ENCODE results near the gene SYT12. TPM values are rescaled to one million over a fixed set of nuclear protein-coding genes. Genes with fewer than 3 reads are reported as not detected.
A peak's percentile ranks its signal among the peaks of the same experiment; 100 is the strongest.

Gene SYT12
- polyA plus RNA-seq, 3 donors = not detected

DNA sequence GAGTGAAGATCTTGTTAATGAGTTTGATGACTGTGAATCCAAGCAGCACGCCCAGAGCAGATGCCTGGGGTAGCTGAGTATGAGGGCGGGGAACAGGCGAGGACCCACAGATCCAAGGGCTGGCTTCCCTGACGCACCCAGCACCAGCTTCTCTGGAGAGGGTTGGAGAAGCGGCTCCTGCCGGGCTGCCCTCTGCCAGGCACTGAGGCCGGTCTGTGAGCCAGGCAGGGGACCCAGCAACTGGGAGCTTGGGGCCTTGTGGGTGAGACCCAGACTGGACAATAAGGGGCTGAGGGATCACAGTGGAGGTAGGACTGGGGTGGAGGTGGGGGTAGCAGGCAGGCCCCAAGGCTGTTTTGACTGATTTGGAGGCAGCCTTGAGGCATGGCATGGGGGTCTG is 8.6 kb upstream of the SYT12 start:
- Histone ChIP-seq H2AFZ (ENCODE audit: insufficient read depth, low read depth, low read length, poor library complexity, severe bottlenecking) (no peak overlapping the region), H3K27me3 (ENCODE audit: control insufficient read depth in 2 of 2, insufficient read depth in 2 of 2, low read length in 2 of 2) (no peaks in the 10 kb centered on the region), H3K4me1 (ENCODE audit: control insufficient read depth in 1 of 2, insufficient read depth in 2 of 2, low read length in 2 of 2) (no peaks in the 10 kb centered on the region), H3K9me3 (replicated peaks in 1 of 2; ENCODE audit: control insufficient read depth in 1 of 2, insufficient read depth in 1 of 2, low read length in 2 of 2) (no peaks in the 10 kb centered on the region), H3K9ac (ENCODE audit: insufficient read depth, low read length, poor library complexity, severe bottlenecking) (no peak overlapping the region), H3K36me3 (replicated peaks in 1 of 2; ENCODE audit: control insufficient read depth in 1 of 2, insufficient read depth in 2 of 2, low read length in 2 of 2) (no peaks in the 10 kb centered on the region), H3K79me2 (ENCODE audit: insufficient read depth, low read length) (no peaks in the 10 kb centered on the region), H3K4me3 (replicated peaks in 1 of 3; ENCODE audit: low read depth in 2 of 3, low read length in 3 of 3) (no peak overlapping the region), H4K20me1 (ENCODE audit: insufficient read depth, low read length) (no peaks in the 10 kb centered on the region), H3K27ac (ENCODE audit: low read depth in 1 of 2, low read length in 2 of 2) (no peak overlapping the region), H3K4me2 (replicated peaks; ENCODE audit: extremely low read depth, low read length, poor library complexity, severe bottlenecking) (no peak overlapping the region)
- TF ChIP-seq, protein P1, sequence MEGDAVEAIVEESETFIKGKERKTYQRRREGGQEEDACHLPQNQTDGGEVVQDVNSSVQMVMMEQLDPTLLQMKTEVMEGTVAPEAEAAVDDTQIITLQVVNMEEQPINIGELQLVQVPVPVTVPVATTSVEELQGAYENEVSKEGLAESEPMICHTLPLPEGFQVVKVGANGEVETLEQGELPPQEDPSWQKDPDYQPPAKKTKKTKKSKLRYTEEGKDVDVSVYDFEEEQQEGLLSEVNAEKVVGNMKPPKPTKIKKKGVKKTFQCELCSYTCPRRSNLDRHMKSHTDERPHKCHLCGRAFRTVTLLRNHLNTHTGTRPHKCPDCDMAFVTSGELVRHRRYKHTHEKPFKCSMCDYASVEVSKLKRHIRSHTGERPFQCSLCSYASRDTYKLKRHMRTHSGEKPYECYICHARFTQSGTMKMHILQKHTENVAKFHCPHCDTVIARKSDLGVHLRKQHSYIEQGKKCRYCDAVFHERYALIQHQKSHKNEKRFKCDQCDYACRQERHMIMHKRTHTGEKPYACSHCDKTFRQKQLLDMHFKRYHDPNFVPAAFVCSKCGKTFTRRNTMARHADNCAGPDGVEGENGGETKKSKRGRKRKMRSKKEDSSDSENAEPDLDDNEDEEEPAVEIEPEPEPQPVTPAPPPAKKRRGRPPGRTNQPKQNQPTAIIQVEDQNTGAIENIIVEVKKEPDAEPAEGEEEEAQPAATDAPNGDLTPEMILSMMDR (IDR thresholded peaks at IDR 0.05) = no peak
- over 99% methylated on average over 7 of the region's 7 CpGs for WGBS (ENCODE audit: insufficient coverage)
- Mint-ChIP-seq H3K4me3 (no peak overlapping the region), H3K36me3 (no peaks in the 10 kb centered on the region), H3K27ac (no peak overlapping the region), H3K4me1 (no peaks in the 10 kb centered on the region), H3K9me3 (peaks cover 0 to 2% (median 0%) of the 10 kb centered on the region in 7 donors), H3K27me3 (ENCODE audit: low read depth in 3 of 3) (peaks cover 9 to 40% (median 14%) of the 10 kb centered on the region in 3 donors)
- DNase-seq = no peak
- intact Hi-C loops (cut with micrococcal nuclease) = no loop called here

DNA sequence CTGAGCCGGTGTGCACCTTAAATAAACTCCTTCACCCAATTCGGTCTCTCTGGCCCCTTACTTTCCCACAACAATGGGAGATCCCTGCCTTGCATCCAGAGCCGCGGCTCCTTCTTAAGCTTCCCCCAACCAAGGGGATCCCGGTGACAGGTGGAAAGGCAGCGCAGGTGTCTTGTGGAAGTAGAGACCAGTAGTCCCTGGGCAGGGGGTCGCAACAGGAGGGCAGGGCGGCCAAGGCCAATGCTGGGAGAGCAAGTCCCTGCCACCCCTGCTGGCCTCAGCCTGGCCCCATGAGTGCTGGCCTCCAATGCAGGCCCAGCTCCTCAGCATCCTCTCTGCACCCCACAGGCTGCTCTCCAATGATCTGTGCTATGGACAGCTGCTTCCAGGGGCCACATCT is 7.9 kb upstream of the SYT12 start:
- H3K27me3 ChIP-seq (ENCODE audit: control insufficient read depth in 2 of 2, insufficient read depth in 2 of 2, low read length in 2 of 2) = peaks cover 0 to 3% of the 10 kb centered on the region in 2 donors
- no peak overlapping the region for H3K9ac ChIP-seq (ENCODE audit: insufficient read depth, low read length, poor library complexity, severe bottlenecking)
- no peaks in the 10 kb centered on the region for H3K36me3 ChIP-seq (replicated peaks in 1 of 2; ENCODE audit: control insufficient read depth in 1 of 2, insufficient read depth in 2 of 2, low read length in 2 of 2)
- H3K79me2 ChIP-seq (ENCODE audit: insufficient read depth, low read length) = no peaks in the 10 kb centered on the region
- no peak overlapping the region for H2AFZ ChIP-seq (ENCODE audit: insufficient read depth, low read depth, low read length, poor library complexity, severe bottlenecking)
- peak overlapping the region in 1 of 7 donors; percentile 25 for H3K27ac Mint-ChIP-seq
- H3K27ac ChIP-seq (ENCODE audit: low read depth in 1 of 2, low read length in 2 of 2) = no peak overlapping the region
- no peaks in the 10 kb centered on the region for H3K4me1 Mint-ChIP-seq
- 93% methylated on average over 3 of the region's 8 CpGs for WGBS (ENCODE audit: insufficient coverage)
- TF ChIP-seq, protein P1 (IDR thresholded peaks at IDR 0.05) = no peak
- H3K9me3 ChIP-seq (replicated peaks in 1 of 2; ENCODE audit: control insufficient read depth in 1 of 2, insufficient read depth in 1 of 2, low read length in 2 of 2) = no peaks in the 10 kb centered on the region
- no peaks in the 10 kb centered on the region for H3K36me3 Mint-ChIP-seq
- H4K20me1 ChIP-seq (ENCODE audit: insufficient read depth, low read length) = no peaks in the 10 kb centered on the region
- no peak overlapping the region for H3K4me3 ChIP-seq (replicated peaks in 1 of 3; ENCODE audit: low read depth in 2 of 3, low read length in 3 of 3)
- H3K4me3 Mint-ChIP-seq = no peak overlapping the region
- DNase-seq = no peak
- H3K27me3 Mint-ChIP-seq (ENCODE audit: low read depth in 3 of 3) = peaks cover 13 to 45% (median 15%) of the 10 kb centered on the region in 3 donors
- intact Hi-C loops (cut with micrococcal nuclease) = no loop called here
- H3K4me1 ChIP-seq (ENCODE audit: control insufficient read depth in 1 of 2, insufficient read depth in 2 of 2, low read length in 2 of 2) = no peaks in the 10 kb centered on the region
- H3K9me3 Mint-ChIP-seq = peaks cover 0 to 3% (median 0%) of the 10 kb centered on the region in 7 donors
- H3K4me2 ChIP-seq (replicated peaks; ENCODE audit: extremely low read depth, low read length, poor library complexity, severe bottlenecking) = no peak overlapping the region
